SKM-1 (cell line): ENCODE results near the gene WNT7A.
"Not testable (repeated sequence)": the region's sequence is repeated elsewhere in the genome, so short reads cannot be mapped to it uniquely, and the experiment has no call there.

Experiments
- DNase-seq: peaks from one replicate; lab custom pipeline; 2025; ENCODE audit not compliant: unreplicated experiment; lab: John Stamatoyannopoulos, UW

Gene WNT7A

DNA sequence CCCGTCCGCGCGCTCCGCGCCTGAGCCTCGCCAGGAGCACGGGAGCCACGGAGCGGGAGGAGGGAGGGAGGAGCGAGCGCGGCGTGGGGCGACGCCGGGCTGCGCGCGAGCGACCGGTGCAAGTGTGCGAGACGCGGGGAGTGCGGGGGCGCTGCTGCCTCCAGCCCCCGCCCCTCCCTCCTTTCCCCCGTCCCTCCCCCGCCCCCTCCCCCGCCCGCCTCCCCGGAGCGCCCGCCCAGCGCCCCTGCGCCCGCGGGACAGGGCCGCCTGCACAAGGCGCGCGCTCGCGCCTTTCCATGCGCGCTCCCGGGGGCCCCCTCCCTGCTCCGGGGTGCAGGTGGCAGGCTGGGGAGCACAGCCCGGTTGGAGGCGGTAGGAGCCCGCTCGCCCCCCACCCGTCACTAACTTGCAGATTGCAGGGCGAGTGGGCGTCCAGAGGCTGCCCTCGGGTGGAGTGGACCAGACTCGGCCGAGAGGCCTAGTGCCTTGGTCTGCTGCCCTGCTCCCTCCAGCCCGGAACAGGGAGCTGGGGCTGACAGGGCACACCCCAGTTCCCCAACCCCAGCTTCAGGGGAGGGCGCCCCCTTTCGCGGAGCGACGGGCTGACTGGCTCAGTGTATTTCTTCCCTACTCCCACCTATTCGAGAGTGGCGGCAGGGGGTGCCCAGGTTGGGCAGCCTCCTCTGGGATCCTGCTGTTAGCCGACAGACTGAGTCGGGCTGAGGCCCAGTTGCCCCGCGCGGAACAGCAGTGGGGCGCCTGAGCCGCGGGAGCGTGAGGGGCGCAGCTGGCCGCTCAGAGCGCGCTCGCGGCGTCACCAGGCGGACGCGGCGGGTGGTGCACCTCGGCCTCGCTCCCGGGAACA lies at the start of gene WNT7A:
Gene WNT7A, minus strand, starts transcription at position 126 of the 865 bp plus-strand sequence. CDS start 255 bp downstream, outside the sequence.
- no peak for DNase-seq

- DNase-seq = not testable (repeated sequence)
Observed at GRCh38 chr3:13928741-13929140, 48.9 kb upstream of the WNT7A start.

- no peak for DNase-seq
Observed at GRCh38 chr3:13927295-13927694, 47.4 kb upstream of the WNT7A start.

DNA sequence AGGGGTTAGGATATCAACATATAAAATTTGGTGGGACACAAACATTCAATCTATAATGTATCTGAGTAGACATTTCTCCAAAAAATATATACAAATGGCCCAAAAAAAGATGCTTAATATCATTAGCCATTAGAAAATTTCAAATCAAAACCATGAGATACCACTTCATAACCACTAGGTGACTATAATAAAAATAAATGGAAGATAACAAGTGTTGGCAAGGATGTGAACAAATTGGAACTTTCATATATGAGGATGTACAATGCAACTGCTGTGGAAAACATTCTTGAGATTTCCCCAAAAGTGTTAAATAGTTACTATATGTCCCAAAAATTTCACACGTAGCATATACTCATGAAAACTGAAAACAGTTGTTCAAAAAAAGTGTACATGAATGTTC lies 36.5 kb upstream of the WNT7A start:
- no peak for DNase-seq

DNA sequence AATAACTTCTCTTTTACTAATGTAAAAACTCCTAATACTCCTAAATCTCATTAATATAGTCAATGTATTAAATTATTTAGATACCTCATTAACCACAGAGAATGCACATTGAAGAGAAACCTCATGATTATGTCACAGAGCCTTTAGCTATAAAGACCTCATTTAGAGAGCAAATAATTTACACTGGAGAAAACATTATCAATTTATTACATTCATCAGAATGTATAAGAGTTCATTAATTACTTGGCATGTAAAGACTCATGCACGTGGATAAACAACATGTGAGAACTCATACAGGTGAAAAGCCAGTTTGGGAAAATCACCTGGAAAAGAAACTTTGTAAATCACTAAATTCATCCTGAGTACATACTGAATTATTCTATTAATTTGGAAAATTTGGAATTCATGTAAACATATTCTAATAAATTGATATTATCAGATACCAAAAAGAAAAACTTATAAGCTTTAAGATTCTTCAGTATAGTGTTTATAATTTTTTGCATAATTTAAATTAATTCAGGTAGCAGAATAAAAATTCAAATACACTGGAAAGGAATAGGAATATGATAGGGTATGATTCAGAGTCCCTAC lies 22.9 kb upstream of the WNT7A start:
- no peak for DNase-seq

- DNase-seq = no peak
Observed at GRCh38 chr3:13901935-13902584, 22.2 kb upstream of the WNT7A start.

- no peak for DNase-seq
Observed at GRCh38 chr3:13898346-13898745, 18.5 kb upstream of the WNT7A start.

- no peak for DNase-seq
Observed at GRCh38 chr3:13896473-13897154, 16.7 kb upstream of the WNT7A start.

GRCh38 chr3:13895155-13896105 lies 15.6 kb upstream of the WNT7A start:
- peak; percentile 48 for DNase-seq

DNA sequence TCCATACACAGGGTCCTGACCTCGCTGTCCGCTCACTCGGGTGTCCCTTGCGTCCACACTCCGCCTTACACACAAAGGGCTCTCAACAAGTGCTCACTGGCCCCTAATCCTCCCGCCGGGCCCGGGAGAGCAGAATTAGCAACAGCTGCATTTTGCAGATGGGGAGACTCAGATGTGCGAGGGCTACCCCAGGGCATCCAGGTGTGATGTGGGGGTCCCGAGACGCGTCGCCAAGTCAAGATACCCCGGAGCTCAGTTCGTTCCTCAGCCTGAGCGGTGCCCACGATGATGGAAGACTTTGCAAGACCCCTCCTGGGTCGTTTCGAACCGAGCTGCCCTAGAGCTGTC lies 14.9 kb upstream of the WNT7A start:
- no peak for DNase-seq

DNA sequence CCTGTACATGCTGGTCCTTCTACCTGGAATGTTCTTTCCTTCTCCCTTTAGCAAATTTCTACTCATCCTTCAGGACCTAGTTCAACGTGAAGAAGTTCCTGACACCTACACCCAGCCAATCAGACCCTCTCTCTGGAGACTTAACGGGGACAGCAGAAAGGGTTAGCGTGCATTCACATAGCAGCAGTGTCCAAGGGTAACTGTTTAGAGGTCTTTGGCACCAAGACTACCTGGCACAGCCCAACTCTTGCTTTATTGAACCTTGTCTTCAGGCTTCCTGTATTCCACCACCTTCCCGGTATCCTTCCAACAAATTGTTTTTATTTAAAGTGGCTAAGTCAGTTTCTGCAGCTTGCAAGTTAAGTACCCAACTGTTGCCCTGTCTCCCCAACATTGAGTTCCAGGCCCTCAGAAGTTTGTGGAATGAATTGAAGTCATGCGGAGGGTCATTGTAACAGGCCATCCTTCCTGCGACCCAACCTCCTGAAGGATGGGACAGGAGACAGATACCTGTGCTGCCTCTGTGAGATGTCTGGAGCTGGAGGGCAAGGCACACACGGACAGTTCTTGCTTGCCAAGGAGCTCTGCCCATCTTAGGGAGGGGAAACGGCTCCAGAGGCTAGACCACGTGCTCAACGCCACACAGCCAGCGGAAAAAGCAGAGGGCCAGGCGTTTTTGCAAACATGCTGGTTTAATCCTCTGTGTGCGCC lies 14.4 kb upstream of the WNT7A start:
- no peak for DNase-seq

DNA sequence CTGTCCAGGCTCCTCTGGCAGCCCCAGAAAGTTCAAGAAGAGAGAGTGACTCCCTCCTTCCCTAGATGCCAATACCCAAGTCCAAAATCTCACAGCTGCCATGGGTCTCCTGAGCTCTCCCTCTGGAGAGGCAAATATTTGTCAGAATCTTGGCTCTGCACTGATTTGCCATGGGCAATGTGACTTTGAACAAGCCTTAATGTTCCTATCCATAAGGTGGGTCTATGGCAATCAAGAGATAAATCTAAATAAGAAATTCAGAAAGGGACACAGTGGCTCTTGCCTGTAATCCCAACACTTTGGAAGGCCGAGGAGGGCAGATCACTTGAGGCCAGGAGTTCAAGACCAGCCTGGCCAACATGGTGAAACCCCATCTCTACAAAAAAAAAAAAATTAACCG lies 12.4 kb upstream of the WNT7A start:
- no peak for DNase-seq

DNA sequence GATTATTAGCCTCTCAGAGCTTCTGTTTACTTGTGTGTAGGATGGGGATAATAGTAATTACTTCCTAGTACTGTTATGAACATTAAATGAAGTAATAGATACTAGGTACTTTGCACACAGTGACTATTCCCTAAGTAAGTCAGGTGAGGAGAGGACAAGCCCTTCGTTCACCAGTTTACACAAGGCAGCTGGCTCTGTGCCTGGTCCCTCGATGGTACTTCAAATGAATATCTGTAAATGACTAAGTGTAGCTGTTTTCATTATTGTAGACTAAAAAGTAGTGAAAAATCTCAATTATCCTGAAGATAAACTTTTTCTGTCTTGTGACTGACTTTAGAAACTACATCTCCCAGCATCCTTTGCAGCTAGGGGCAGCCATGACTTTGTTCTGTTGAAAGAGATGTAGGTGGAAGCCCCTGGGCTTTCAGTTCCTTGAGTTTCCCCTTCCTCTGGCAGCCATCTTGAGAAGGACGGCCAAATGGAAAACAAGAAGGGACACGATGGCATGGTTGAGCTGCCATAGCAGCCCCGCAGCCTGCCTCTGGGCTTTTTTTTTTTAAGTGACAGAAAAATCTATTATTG lies 11.7 kb upstream of the WNT7A start:
- no peak for DNase-seq

DNA sequence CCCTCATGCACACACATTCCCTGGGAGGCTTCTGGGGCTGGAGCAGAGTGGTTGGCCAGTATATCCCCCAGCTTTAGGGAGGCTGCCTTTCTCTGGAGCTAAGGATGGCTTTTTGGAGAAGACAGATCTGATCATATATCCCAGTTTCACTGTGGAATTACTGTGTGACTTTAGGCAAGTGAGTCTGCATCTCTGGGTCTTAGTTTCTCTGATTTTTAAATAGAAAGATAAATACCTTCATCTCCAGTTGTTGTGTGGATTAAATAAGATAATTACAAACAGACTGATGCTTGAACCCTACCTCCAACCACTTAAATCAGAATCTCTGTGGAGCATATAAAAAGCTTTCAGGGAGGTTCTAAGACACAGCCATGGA lies 11.1 kb upstream of the WNT7A start:
- no peak for DNase-seq

- no peak for DNase-seq
Observed at GRCh38 chr3:13890377-13891016, 10.6 kb upstream of the WNT7A start.

DNA sequence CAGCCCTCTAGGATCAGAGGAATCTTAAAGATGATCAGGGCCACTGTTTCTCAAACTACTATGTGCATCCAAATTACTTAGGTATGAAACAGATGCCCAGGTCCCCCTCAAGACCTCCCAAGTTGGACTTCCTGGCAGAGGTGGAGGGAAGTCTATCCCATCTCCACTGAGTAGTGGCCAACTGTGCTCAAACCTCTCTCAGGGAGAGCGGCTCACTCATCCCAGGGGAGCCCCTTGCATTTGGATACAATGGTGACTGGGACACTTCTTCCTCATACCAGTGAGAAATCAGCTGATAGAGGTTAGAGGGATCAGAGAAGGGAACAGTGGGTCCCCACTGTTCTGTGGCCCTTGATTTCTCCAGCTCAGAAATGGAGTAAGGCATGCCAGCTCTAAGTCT lies 8.7 kb upstream of the WNT7A start:
- no peak for DNase-seq

GRCh38 chr3:13887495-13888300 lies 7.8 kb upstream of the WNT7A start:
- no peak for DNase-seq

- DNase-seq = no peak
Observed at GRCh38 chr3:13886593-13887129, 6.8 kb upstream of the WNT7A start.
